Neural cell (in vitro differentiated cells): ENCODE data around the gene CDCA3. TPM values are rescaled to one million over a fixed set of nuclear protein-coding genes. Genes with fewer than 3 reads are reported as not detected.

Experiments
- H2AFZ ChIP-seq: fragments of 200-600, 300-800 bp; sonication (generic), shearing (Covaris generic); 2 replicates; pipeline ENCODE4 v1.6.0; 2014; ENCODE audit warnings: low read depth, mild to moderate bottlenecking, antibody characterized with exemption, low read length, moderate library complexity
- H3F3A ChIP-seq: fragments of 200-600 bp; shearing (Covaris generic); 2 replicates; pipeline ENCODE4 v1.6.1; 2016; ENCODE audit warnings: mild to moderate bottlenecking, moderate library complexity, mixed read lengths, antibody characterized with exemption, low read length; ENCODE audit not compliant: insufficient read depth, poor library complexity, severe bottlenecking
- H3K27ac ChIP-seq: fragments of 200-600, 300-800 bp; sonication (generic), shearing (Covaris generic); 2 replicates; pipeline ENCODE4 v1.5.1; 2014; ENCODE audit warnings: mild to moderate bottlenecking, low read length, moderate library complexity
- H3K27me3 ChIP-seq: fragments of 300-800, 200-600 bp; sonication (generic), shearing (Covaris generic); 2 replicates; pipeline ENCODE4 v1.6.0; 2014; ENCODE audit warnings: mild to moderate bottlenecking, low read depth, low read length, moderate library complexity; ENCODE audit not compliant: insufficient read depth
- H3K36me3 ChIP-seq: fragments of 300-800, 200-600 bp; sonication (generic), shearing (Covaris generic); 2 replicates; pipeline ENCODE4 v1.5.1; 2014; ENCODE audit warnings: mild to moderate bottlenecking, antibody characterized with exemption, low read length, moderate library complexity; ENCODE audit not compliant: insufficient read depth
- H3K4me2 ChIP-seq: fragments of 300-800, 200-600 bp; sonication (generic), shearing (Covaris generic); 2 replicates; pipeline ENCODE4 v1.6.0; 2014; ENCODE audit warnings: mild to moderate bottlenecking, low read length
- H3K4me3 ChIP-seq: fragments of 300-800, 200-600 bp; sonication (generic), shearing (Covaris generic); 2 replicates; pipeline ENCODE4 v1.5.1; 2014; ENCODE audit warnings: mild to moderate bottlenecking, low read length, moderate library complexity
- H3K79me2 ChIP-seq: fragments of 200-600 bp; shearing (Covaris generic); replicated peaks from 2 replicates; pipeline ENCODE4 v1.6.0; 2014; ENCODE audit warnings: mild to moderate bottlenecking, low read length, moderate library complexity; ENCODE audit not compliant: insufficient read depth
- H3K9ac ChIP-seq: fragments of 300-800, 200-600 bp; sonication (generic), shearing (Covaris generic); 2 replicates; pipeline ENCODE4 v1.6.1; 2016; ENCODE audit warnings: mild to moderate bottlenecking, low read length, mixed read lengths
- H3K9me2 ChIP-seq: fragments of 200-600 bp; shearing (Covaris generic); 2 replicates; pipeline ENCODE4 v1.6.1; 2016; ENCODE audit warnings: mild to moderate bottlenecking, low read length, mixed read lengths; ENCODE audit not compliant: insufficient read depth
- H3K9me3 ChIP-seq: fragments of 200-600, 300-800 bp; sonication (generic), shearing (Covaris generic); 2 replicates; pipeline ENCODE4 v1.6.1; 2016; ENCODE audit warnings: mild to moderate bottlenecking, mixed run types, low read length, moderate library complexity, mixed read lengths
- H4K20me1 ChIP-seq: fragments of 200-600 bp; shearing (Covaris generic); 2 replicates; pipeline ENCODE4 v1.6.1; 2016; ENCODE audit warnings: mild to moderate bottlenecking, mixed run types; ENCODE audit not compliant: insufficient read depth
- EP300 ChIP-seq: fragments of 450-650 bp; conservative IDR thresholded peaks from 2 replicates; pipeline ENCODE4 v1.6.1; 2014; ENCODE audit warnings: antibody characterized with exemption, mild to moderate bottlenecking, moderate library complexity; ENCODE audit not compliant: poor library complexity, severe bottlenecking
- EZH2 ChIP-seq: fragments of 200-600, 300-800 bp; shearing (Covaris generic), sonication (generic); IDR thresholded peaks from 2 replicates; pipeline ENCODE4 v1.6.1; 2014; ENCODE audit warnings: antibody characterized with exemption, low read length, borderline replicate concordance, mild to moderate bottlenecking; ENCODE audit not compliant: insufficient read depth, poor library complexity, severe bottlenecking
- MXI1 ChIP-seq: fragments of 450-650 bp; conservative IDR thresholded peaks from 2 replicates; pipeline ENCODE4 v1.6.1; 2014; ENCODE audit warnings: antibody characterized with exemption, mild to moderate bottlenecking; ENCODE audit not compliant: poor library complexity, severe bottlenecking
- POLR2AphosphoS5 ChIP-seq: IDR thresholded peaks from 2 replicates; pipeline ENCODE4 v1.6.1; 2012
- RAD21 ChIP-seq: fragments of 450-650 bp; conservative IDR thresholded peaks from 2 replicates; pipeline ENCODE4 v1.6.1; 2014; ENCODE audit warnings: antibody characterized with exemption, mild to moderate bottlenecking, moderate library complexity
- SMC3 ChIP-seq: fragments of 450-650 bp; conservative IDR thresholded peaks from 2 replicates; pipeline ENCODE4 v1.6.1; 2014; ENCODE audit warnings: antibody characterized with exemption, mild to moderate bottlenecking, moderate library complexity; ENCODE audit not compliant: poor library complexity
- TAF1 ChIP-seq: IDR thresholded peaks from 2 replicates; pipeline ENCODE4 v1.6.1; 2012; ENCODE audit warnings: low read depth
- polyA plus RNA-seq: library from polyadenylated mRNA; depleted of rRNA; stranded (reverse); fragments of >200 nt; gene quantifications from 2 replicates; pipeline ENCODE4 v1.2.3, GENCODE V29; 2014
- TF ChIP-seq, protein P1 (sequence below): IDR thresholded peaks from 2 replicates; pipeline ENCODE4 v1.6.1; 2012; ENCODE audit warnings: borderline replicate concordance
- TF ChIP-seq, protein P2 (sequence below): fragments of 450-650 bp; IDR thresholded peaks from 2 replicates; pipeline ENCODE4 v1.5.1; 2014; ENCODE audit warnings: antibody characterized with exemption, mild to moderate bottlenecking, moderate library complexity; ENCODE audit not compliant: poor library complexity, severe bottlenecking

Gene CDCA3
- polyA plus RNA-seq, 1 donor from 2014 or later = 7.3 TPM

DNA sequence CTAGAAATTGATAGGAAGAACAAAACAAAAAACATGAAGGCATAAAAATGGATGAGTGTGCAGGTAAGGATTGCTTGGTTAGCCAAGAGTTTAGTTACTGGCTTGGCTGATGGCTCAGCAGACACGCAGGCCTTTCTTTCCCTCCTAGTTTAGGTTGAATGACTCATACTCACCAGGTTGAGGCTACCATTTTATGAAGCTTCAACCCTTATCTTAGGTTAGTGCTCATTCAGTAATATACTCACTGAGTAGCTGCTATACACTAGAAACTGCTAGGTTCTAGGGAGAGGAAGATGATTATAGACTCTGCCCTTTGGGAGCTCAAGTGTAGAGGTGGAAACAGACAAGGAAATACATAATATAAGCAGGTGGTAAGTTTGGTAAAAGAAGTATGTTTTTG, 16.8 kb downstream of the CDCA3 start:
- Histone ChIP-seq H3K27me3 (no peaks in the 10 kb centered on the region), H3K36me3 (no peaks in the 10 kb centered on the region), H3K4me2 (no peak overlapping the region), H3K4me3 (no peak overlapping the region), H3K9me2 (no peaks in the 10 kb centered on the region), H3F3A (no peaks in the 10 kb centered on the region), H3K27ac (no peak overlapping the region), H2AFZ (no peak overlapping the region), H3K79me2 (peaks cover 16% of the 10 kb centered on the region), H3K9ac (no peak overlapping the region), H4K20me1 (no peaks in the 10 kb centered on the region), H3K9me3 (no peaks in the 10 kb centered on the region)
- TF ChIP-seq TAF1 = no peak
- no peak for TF ChIP-seq EZH2
- TF ChIP-seq SMC3 = no peak
- no peak for TF ChIP-seq RAD21
- TF ChIP-seq, protein P1, sequence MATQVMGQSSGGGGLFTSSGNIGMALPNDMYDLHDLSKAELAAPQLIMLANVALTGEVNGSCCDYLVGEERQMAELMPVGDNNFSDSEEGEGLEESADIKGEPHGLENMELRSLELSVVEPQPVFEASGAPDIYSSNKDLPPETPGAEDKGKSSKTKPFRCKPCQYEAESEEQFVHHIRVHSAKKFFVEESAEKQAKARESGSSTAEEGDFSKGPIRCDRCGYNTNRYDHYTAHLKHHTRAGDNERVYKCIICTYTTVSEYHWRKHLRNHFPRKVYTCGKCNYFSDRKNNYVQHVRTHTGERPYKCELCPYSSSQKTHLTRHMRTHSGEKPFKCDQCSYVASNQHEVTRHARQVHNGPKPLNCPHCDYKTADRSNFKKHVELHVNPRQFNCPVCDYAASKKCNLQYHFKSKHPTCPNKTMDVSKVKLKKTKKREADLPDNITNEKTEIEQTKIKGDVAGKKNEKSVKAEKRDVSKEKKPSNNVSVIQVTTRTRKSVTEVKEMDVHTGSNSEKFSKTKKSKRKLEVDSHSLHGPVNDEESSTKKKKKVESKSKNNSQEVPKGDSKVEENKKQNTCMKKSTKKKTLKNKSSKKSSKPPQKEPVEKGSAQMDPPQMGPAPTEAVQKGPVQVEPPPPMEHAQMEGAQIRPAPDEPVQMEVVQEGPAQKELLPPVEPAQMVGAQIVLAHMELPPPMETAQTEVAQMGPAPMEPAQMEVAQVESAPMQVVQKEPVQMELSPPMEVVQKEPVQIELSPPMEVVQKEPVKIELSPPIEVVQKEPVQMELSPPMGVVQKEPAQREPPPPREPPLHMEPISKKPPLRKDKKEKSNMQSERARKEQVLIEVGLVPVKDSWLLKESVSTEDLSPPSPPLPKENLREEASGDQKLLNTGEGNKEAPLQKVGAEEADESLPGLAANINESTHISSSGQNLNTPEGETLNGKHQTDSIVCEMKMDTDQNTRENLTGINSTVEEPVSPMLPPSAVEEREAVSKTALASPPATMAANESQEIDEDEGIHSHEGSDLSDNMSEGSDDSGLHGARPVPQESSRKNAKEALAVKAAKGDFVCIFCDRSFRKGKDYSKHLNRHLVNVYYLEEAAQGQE = no peak
- no peak for TF ChIP-seq EP300
- no peak for TF ChIP-seq POLR2AphosphoS5

DNA sequence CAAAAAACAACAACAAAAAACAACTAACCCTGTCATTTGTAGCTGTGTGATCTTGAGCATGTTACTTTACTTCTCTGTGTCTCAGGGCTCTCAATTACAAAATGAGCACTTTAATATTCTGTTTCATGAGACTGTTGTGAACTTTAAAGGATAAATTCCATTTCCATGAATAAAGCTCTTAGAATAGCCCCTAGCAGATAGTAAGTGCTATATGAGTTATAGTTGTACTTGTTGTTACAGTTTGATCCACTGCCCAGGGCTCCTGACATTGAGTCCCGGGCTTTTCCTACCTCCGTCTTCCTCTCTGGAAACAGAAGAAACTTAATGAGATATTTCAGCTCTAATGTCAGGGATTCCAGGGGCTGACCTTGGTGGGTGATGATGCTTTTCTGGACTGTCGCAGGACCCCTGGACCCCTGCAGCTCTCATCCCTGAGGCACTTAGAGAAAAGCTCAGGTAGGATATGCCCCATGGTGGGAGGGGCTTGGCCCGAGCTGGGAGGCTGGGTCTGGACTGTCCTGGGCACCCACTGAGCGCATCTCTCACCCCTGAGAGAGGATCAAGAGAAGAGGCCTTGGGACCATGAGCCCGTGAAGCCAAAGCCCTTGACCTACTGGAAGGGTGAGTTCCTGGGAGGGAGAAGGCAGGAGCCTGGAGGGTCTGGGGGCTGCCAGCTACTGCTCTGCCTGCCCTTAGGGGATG, 17.7 kb downstream of the CDCA3 start:
- H3K4me3 ChIP-seq = no peak overlapping the region
- no peak overlapping the region for H3K27ac ChIP-seq
- no peak overlapping the region for H2AFZ ChIP-seq
- H4K20me1 ChIP-seq = no peaks in the 10 kb centered on the region
- H3K9me2 ChIP-seq = no peaks in the 10 kb centered on the region
- H3K4me2 ChIP-seq = no peak overlapping the region
- no peaks in the 10 kb centered on the region for H3K36me3 ChIP-seq
- no peak overlapping the region for H3K9ac ChIP-seq
- TF ChIP-seq, protein P2, sequence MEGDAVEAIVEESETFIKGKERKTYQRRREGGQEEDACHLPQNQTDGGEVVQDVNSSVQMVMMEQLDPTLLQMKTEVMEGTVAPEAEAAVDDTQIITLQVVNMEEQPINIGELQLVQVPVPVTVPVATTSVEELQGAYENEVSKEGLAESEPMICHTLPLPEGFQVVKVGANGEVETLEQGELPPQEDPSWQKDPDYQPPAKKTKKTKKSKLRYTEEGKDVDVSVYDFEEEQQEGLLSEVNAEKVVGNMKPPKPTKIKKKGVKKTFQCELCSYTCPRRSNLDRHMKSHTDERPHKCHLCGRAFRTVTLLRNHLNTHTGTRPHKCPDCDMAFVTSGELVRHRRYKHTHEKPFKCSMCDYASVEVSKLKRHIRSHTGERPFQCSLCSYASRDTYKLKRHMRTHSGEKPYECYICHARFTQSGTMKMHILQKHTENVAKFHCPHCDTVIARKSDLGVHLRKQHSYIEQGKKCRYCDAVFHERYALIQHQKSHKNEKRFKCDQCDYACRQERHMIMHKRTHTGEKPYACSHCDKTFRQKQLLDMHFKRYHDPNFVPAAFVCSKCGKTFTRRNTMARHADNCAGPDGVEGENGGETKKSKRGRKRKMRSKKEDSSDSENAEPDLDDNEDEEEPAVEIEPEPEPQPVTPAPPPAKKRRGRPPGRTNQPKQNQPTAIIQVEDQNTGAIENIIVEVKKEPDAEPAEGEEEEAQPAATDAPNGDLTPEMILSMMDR = no peak
- TF ChIP-seq TAF1 = no peak
- no peak for TF ChIP-seq MXI1
- TF ChIP-seq, protein P1 = no peak
- TF ChIP-seq POLR2AphosphoS5 = no peak
- TF ChIP-seq SMC3 = no peak
- no peak for TF ChIP-seq EP300
- no peak for TF ChIP-seq RAD21
- TF ChIP-seq EZH2 = no peak
- no peaks in the 10 kb centered on the region for H3K9me3 ChIP-seq
- no peaks in the 10 kb centered on the region for H3F3A ChIP-seq
- H3K27me3 ChIP-seq = no peaks in the 10 kb centered on the region
- H3K79me2 ChIP-seq = peaks cover 17% of the 10 kb centered on the region
